HepG2 (cell line): ENCODE results near the gene FSCN2. TPM values are rescaled to one million over a fixed set of nuclear protein-coding genes. Genes with fewer than 3 reads are reported as not detected.

Source experiments
- HIVEP1 ChIP-seq: sonication (generic); formaldehyde crosslinking; IDR thresholded peaks from 2 replicates; pipeline ENCODE4 v1.4.0; 2020; ENCODE audit warnings: mild to moderate bottlenecking, missing genetic modification reagents
- HNF4A ChIP-seq: sonication (generic); formaldehyde crosslinking; IDR thresholded peaks from 2 replicates; pipeline ENCODE4 v1.4.0; 2020; ENCODE audit warnings: missing genetic modification reagents
- JDP2 ChIP-seq: sonication (generic); formaldehyde crosslinking; IDR thresholded peaks from 2 replicates; pipeline ENCODE4 v1.8.1; 2022; ENCODE audit warnings: missing genetic modification reagents, borderline replicate concordance
- MAF1 ChIP-seq: sonication (generic); formaldehyde crosslinking; IDR thresholded peaks from 2 replicates; pipeline ENCODE4 v1.5.0; 2020; ENCODE audit warnings: missing genetic modification reagents, borderline replicate concordance
- MBD4 ChIP-seq: IDR thresholded peaks from 2 replicates; pipeline ENCODE4 v1.6.1; 2012; ENCODE audit warnings: low read length, inconsistent platforms, borderline replicate concordance
- MXI1 ChIP-seq: IDR thresholded peaks from 3 replicates; pipeline ENCODE4 v1.6.1; 2012; ENCODE audit warnings: low read depth, low read length, inconsistent platforms, borderline replicate concordance
- NR2F2 ChIP-seq: IDR thresholded peaks from 2 replicates; pipeline ENCODE4 v1.6.1; 2012; ENCODE audit warnings: low read depth, inconsistent platforms, borderline replicate concordance
- POLR2G ChIP-seq: fragments of 200-400 bp; formaldehyde crosslinking; IDR thresholded peaks from 2 replicates; pipeline ENCODE4 v1.6.1; 2018; ENCODE audit warnings: mild to moderate bottlenecking, low read depth, low read length, moderate library complexity
- SP2 ChIP-seq: sonication (generic); formaldehyde crosslinking; IDR thresholded peaks from 2 replicates; pipeline ENCODE4 v1.5.1; 2020; ENCODE audit warnings: mild to moderate bottlenecking, missing genetic modification reagents
- TEAD2 ChIP-seq: sonication (generic); formaldehyde crosslinking; IDR thresholded peaks from 2 replicates; pipeline ENCODE4 v1.9.0; 2021; ENCODE audit warnings: missing genetic modification reagents
- TOPORS ChIP-seq: sonication (generic); formaldehyde crosslinking; IDR thresholded peaks from 2 replicates; pipeline ENCODE4 v1.8.0; 2023; ENCODE audit warnings: mild to moderate bottlenecking, missing genetic modification reagents
- ZBTB1 ChIP-seq: sonication (generic); formaldehyde crosslinking; IDR thresholded peaks from 2 replicates; pipeline ENCODE4 v1.4.0; 2020; ENCODE audit warnings: missing genetic modification reagents, borderline replicate concordance
- ZFP36 ChIP-seq: fragments of 150-350 bp; IDR thresholded peaks from 2 replicates; pipeline ENCODE4 v1.6.1; 2018; ENCODE audit warnings: borderline replicate concordance, low read length, low read depth; ENCODE audit not compliant: partially characterized antibody
- ZNF484 ChIP-seq: sonication (generic); formaldehyde crosslinking; IDR thresholded peaks from 2 replicates; pipeline ENCODE4 v1.5.1; 2020; ENCODE audit warnings: mild to moderate bottlenecking, low read depth, missing genetic modification reagents, borderline replicate concordance
- ZNF557 ChIP-seq: sonication (generic); formaldehyde crosslinking; IDR thresholded peaks from 2 replicates; pipeline ENCODE4 v1.4.0; 2020; ENCODE audit warnings: missing genetic modification reagents
- ZNF569 ChIP-seq: sonication (generic); formaldehyde crosslinking; IDR thresholded peaks from 2 replicates; pipeline ENCODE4 v1.5.0; 2020; ENCODE audit warnings: mild to moderate bottlenecking, missing genetic modification reagents, moderate library complexity, borderline replicate concordance
- ZNF746 ChIP-seq: sonication (generic); formaldehyde crosslinking; IDR thresholded peaks from 2 replicates; pipeline ENCODE4 v1.8.0; 2022; ENCODE audit warnings: mild to moderate bottlenecking, missing genetic modification reagents
- ZNF83 ChIP-seq: sonication (generic); formaldehyde crosslinking; IDR thresholded peaks from 2 replicates; pipeline ENCODE4 v1.4.0; 2020; ENCODE audit warnings: missing genetic modification reagents, mild to moderate bottlenecking, borderline replicate concordance
- polyA plus RNA-seq, 8 experiments: library from polyadenylated mRNA; depleted of rRNA in 3 of 8; stranded (reverse) in 7 of 8; unstranded in 1 of 8; fragments of >200 nt; fragmentation: Illumina TruSeq in 4 of 8; extraction: Trizol in 4 of 8; gene quantifications; 2 replicates each; pipeline versions ENCODE4 v1.2.1 to v1.2.3, GENCODE V29; 2011 to 2016; ENCODE audit warnings: low read depth in 4 of 8, missing spikeins in 1 of 8, mixed read lengths in 1 of 8; ENCODE audit not compliant: insufficient read depth in 1 of 8
- total RNA-seq, 5 experiments: library from RNA; depleted of rRNA; stranded (reverse); fragments of >200 nt; fragmentation: Illumina TruSeq; extraction: Trizol; gene quantifications; 2 replicates each; pipeline ENCODE4 v1.2.3, GENCODE V29; 2016; ENCODE audit warnings: low read depth in 1 of 5
- TF ChIP-seq, protein P1 (sequence below): sonication (generic); formaldehyde crosslinking; IDR thresholded peaks from 2 replicates; pipeline ENCODE4 v1.8.1; 2022; ENCODE audit warnings: low read depth, mild to moderate bottlenecking, missing genetic modification reagents
- TF ChIP-seq, protein P2 (sequence below): sonication (generic); formaldehyde crosslinking; IDR thresholded peaks from 2 replicates; pipeline ENCODE4 v1.4.0; 2020; ENCODE audit warnings: low read depth, mild to moderate bottlenecking, missing genetic modification reagents
- TF ChIP-seq, protein P3 (sequence below): sonication (generic); formaldehyde crosslinking; IDR thresholded peaks from 2 replicates; pipeline ENCODE4 v1.4.0; 2020; ENCODE audit warnings: missing genetic modification reagents
- TF ChIP-seq, protein P4 (sequence below): sonication (generic); formaldehyde crosslinking; IDR thresholded peaks from 2 replicates; pipeline ENCODE4 v1.5.0; 2020; ENCODE audit warnings: mild to moderate bottlenecking, missing genetic modification reagents

The FSCN2 gene
- total and polyA plus RNA-seq, 2 of the 13 experiments (the other 11 are each of a cell fraction or from before 2014, with no cell fraction given), result 0.09 TPM; not detected in 1

DNA sequence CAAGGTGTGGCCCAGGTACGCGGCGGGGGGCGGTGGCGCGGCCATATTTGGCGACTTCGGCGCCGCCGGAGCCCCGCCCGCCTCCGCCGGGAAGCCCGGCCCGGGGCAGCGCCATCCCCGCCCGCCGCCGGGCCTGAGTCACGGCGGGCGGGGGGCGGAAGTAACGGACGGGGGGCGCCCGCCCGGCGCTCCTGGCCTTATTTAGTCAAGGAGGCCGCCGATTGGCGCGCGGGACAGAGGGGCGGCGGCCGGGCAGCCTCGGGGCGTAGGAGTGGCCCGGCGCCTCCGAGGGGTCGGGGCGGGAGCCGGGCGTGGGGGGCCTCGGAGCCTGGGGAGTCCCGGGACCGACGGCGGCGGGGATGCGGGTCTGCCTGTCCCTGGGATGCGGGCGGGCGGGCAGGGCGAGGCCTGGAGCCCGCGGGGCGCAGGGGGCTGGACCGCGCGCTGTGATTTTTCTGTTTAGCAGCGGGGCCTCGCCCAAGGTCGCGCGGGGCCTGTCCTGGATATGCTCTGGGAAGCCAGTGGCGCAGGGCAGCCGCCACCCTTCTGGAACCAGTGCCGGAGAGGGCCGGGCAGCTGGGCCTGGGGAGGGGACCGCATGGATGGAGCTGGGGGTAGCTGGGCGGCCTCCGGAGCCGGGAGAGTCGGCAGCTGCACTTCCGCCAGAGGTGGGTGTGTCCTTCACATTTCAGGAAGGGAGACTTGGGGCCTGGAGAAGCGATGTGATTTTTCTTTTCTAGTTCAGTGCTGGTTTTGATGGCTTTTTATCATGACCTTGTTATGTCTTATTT lies 13.2 kb upstream of the FSCN2 start (continued):
- TF ChIP-seq, protein P1, sequence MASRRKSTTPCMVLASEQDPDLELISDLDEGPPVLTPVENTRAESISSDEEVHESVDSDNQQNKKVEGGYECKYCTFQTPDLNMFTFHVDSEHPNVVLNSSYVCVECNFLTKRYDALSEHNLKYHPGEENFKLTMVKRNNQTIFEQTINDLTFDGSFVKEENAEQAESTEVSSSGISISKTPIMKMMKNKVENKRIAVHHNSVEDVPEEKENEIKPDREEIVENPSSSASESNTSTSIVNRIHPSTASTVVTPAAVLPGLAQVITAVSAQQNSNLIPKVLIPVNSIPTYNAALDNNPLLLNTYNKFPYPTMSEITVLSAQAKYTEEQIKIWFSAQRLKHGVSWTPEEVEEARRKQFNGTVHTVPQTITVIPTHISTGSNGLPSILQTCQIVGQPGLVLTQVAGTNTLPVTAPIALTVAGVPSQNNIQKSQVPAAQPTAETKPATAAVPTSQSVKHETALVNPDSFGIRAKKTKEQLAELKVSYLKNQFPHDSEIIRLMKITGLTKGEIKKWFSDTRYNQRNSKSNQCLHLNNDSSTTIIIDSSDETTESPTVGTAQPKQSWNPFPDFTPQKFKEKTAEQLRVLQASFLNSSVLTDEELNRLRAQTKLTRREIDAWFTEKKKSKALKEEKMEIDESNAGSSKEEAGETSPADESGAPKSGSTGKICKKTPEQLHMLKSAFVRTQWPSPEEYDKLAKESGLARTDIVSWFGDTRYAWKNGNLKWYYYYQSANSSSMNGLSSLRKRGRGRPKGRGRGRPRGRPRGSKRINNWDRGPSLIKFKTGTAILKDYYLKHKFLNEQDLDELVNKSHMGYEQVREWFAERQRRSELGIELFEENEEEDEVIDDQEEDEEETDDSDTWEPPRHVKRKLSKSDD (CRISPR knock-in tag), result no peak
- TF ChIP-seq TEAD2 (CRISPR knock-in tag) (no peak), ZNF569 (no peak), TOPORS (CRISPR knock-in tag) (no peak), MAF1 (CRISPR knock-in tag) (no peak), POLR2G (peak; percentile 62), SP2 (no peak), MXI1 (no peak; the same call in 2 of the 3 replicates), MBD4 (no peak), ZNF746 (CRISPR knock-in tag) (0 out of 2 replicates have a peak, but pooled peaks have one; percentile 24), JDP2 (CRISPR knock-in tag) (no peak), ZFP36 (no peak), HIVEP1 (CRISPR knock-in tag) (peak; percentile 83), ZNF557 (no peak), ZNF83 (no peak), ZBTB1 (CRISPR knock-in tag) (no peak), HNF4A (no peak), ZNF484 (no peak), NR2F2 (no peak)
- TF ChIP-seq, protein P2, sequence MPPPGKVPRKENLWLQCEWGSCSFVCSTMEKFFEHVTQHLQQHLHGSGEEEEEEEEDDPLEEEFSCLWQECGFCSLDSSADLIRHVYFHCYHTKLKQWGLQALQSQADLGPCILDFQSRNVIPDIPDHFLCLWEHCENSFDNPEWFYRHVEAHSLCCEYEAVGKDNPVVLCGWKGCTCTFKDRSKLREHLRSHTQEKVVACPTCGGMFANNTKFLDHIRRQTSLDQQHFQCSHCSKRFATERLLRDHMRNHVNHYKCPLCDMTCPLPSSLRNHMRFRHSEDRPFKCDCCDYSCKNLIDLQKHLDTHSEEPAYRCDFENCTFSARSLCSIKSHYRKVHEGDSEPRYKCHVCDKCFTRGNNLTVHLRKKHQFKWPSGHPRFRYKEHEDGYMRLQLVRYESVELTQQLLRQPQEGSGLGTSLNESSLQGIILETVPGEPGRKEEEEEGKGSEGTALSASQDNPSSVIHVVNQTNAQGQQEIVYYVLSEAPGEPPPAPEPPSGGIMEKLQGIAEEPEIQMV (CRISPR knock-in tag), result no peak
- TF ChIP-seq, protein P3, sequence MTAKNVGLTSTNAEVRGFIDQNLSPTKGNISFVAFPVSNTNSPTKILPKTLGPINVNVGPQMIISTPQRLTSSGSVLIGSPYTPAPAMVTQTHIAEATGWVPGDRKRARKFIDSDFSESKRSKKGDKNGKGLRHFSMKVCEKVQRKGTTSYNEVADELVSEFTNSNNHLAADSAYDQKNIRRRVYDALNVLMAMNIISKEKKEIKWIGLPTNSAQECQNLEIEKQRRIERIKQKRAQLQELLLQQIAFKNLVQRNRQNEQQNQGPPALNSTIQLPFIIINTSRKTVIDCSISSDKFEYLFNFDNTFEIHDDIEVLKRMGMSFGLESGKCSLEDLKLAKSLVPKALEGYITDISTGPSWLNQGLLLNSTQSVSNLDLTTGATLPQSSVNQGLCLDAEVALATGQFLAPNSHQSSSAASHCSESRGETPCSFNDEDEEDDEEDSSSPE (CRISPR knock-in tag), result peak; percentile 14; the same call in 1 of the 2 replicates
- TF ChIP-seq, protein P4, sequence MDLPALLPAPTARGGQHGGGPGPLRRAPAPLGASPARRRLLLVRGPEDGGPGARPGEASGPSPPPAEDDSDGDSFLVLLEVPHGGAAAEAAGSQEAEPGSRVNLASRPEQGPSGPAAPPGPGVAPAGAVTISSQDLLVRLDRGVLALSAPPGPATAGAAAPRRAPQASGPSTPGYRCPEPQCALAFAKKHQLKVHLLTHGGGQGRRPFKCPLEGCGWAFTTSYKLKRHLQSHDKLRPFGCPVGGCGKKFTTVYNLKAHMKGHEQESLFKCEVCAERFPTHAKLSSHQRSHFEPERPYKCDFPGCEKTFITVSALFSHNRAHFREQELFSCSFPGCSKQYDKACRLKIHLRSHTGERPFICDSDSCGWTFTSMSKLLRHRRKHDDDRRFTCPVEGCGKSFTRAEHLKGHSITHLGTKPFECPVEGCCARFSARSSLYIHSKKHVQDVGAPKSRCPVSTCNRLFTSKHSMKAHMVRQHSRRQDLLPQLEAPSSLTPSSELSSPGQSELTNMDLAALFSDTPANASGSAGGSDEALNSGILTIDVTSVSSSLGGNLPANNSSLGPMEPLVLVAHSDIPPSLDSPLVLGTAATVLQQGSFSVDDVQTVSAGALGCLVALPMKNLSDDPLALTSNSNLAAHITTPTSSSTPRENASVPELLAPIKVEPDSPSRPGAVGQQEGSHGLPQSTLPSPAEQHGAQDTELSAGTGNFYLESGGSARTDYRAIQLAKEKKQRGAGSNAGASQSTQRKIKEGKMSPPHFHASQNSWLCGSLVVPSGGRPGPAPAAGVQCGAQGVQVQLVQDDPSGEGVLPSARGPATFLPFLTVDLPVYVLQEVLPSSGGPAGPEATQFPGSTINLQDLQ (CRISPR knock-in tag), result peak; percentile 64; the same call in 1 of the 2 replicates
